ENCODE measurements around the gene PLEK. TPM values are rescaled to one million over a fixed set of nuclear protein-coding genes. Genes with fewer than 3 reads are reported as not detected.
"Not testable (repeated sequence)": the region's sequence is repeated elsewhere in the genome, so short reads cannot be mapped to it uniquely, and the experiment has no call there.

Gene PLEK
- total RNA-seq, 1 donor from 2014 or later, result 0.26 TPM

DNA sequence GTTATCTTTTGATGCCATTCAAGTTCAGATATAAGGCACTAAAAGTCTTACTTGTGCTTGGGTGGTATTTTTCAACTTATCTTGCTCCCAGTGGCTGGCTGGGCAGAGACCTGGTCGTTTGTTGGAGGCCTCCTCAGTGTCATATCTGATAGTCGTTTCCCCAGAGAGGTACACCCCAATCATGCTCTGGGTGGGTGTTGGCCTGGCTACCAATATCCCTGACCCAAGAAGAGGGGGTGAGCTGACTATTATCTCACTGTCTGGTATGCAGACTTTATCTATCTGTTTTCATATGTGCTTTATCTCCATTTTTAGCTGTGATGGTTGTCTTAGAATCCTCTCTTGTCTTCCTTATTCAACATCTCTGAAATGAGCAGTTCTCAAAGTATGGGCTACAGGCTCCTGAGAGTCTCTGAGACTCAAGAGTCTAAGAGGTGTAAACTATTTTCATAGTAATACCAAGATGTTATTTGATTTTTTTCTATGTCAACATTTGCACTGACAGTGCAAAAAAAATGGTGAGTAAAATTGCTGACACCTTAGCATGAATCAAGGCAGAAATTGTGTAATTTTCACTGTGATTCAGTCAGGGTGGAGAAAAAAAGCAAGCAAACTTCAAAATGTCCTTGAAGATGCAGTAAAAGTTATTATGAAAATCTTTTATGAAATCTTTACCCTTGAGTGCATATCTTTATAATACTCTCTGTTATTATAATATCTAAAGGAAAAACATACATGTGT, 12.3 kb upstream of the PLEK start:
- DNase-seq (ENCODE audit: low read depth in 2 of 2), result no peak

DNA sequence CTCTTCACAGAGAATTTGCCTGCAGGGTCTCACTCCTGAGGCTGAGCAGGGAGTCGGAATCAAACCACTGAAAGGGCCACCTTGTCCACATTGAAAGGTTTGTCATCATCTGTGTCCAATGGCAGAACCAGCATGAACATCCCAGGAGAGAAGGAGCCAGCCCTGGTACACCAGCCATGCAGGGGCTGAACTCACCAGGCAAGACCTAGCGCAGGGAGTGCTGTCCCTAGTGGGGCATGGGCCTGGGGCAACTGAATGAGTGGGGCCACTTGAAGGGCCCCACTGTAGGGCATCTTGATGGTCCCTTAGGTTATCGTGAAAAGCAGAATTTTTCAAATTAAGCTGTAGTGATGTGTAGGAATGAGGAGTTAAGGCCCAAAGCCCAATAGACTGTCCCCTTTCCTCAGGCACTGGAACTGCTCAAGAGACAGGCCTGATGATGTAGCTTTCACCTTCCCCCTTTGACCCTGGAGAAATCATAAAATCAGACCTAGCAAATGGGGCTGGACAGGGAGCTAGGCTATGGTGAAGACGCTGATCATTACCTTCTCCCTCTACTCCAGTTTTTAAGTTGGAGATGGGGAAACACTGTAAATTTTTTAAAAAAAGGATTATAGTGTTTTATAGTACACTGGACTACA, 8.4 kb upstream of the PLEK start:
- DNase-seq (ENCODE audit: low read depth in 2 of 2), result no peak

DNA sequence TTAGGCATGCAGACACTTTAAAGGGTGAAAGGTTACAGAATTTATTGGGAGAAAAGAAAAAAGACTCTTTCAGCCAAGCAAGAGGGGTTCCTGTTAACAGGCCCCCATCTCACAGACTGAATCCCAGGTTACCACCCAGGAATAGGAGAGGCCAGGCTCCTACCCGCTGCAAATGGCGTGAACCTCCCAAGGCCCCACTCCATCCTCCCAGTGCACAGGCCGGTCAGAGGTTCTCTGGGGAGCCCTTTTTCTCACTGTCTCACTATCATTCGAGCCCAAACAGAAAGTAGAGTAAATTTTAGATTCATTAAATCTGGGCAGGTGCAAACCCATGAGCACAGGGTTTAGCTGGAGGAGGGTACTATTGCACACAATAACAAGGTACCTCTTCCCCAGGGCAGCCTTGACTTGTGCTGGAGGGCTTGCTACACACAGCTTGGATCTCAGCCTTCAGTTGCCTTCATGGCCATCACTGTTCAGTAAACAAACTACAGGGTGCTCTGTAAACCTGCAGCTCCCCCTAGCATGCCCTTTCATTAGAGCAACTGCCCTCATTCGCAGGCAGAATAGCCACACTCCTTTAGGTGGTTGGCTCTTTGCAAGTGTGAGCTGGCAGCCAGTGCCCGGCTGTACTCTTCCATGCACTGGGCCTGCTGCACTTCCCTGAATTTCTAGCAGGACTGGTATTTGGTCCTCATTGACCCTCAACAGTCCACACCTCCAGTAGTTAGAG, 7.3 kb upstream of the PLEK start:
- DNase-seq (ENCODE audit: low read depth in 2 of 2), result peak; percentile 22 to 62

DNA sequence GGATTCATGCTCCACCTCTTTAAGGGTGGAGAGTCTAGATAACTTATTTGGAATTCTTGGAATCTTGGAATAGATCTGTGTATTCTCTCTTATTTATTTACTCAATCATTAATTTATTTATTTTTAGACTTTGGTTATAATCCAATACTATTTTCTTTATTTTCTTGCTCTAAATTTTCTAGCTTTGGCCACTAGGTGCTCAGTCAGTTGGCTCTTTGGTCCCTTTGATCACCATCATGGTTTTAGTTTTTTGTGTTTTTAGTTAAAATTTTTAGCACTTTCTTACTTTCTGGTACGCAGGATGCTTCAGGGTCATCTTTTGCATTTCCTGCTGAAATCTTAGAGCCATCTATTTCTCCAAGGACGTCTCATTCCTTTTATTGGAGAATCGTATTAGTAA, 5.2 kb upstream of the PLEK start:
- no peak for DNase-seq (ENCODE audit: low read depth in 2 of 2)

DNA sequence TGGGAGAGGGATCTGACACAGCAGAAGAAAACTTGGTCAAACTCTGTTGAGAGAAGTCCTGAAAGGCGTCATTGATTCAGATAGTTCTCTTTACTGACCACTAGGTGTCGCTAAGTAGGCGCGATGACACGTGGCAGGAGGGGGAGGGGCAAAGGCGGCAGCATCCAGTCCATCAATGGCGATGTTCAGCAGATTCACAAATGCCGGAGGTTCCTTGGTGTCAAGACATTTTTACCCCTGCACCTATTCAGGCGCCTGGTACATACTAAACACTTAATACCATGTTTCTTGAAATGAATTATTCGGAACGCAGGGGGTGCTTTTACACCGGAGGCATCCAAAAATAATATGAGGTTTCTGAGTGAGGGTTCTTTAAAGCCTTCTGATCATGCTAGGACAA, 3.0 kb upstream of the PLEK start:
- peak; percentile 53 to 74 for DNase-seq (ENCODE audit: low read depth in 2 of 2)

DNA sequence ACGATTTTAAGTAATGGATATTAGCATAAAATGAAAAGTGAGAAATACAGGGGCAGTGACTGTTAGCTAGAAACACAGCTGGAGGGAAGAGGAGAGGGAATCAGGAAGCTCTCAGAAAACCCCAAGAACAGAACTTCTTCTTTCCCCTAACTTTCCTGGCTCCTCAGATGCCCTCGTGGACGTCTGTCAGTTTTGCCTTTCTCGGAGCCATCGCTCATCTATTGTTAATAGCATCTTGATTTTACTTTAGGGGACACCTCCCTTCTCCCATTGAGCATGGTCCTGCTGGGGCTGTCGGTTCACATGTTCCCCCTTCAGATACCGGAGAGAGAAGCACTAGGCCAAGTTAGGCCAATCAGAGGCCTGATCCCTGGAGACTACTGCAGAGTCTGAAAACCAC, 2.3 kb upstream of the PLEK start:
- DNase-seq (ENCODE audit: low read depth in 2 of 2), result no peak

DNA sequence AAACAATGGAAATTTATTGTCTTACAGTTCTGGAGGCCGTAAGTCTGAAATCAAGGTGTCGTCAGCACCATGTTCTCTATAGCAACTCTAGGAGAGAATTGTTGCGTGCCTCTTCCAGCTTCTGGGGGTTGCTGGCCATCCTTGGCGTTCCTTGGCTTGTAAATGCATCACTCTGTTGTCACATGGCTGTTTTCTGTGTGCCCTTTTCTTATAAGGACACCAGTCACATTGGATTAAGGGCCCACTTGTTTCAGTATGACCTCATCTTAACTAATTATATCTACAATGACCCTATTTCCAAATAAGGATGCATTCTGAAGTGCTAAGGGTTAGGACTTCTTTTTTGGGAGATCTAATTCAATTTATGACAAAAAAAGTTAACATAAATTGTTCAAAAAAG, 1.4 kb upstream of the PLEK start:
- DNase-seq (ENCODE audit: low read depth in 2 of 2), result no peak

DNA sequence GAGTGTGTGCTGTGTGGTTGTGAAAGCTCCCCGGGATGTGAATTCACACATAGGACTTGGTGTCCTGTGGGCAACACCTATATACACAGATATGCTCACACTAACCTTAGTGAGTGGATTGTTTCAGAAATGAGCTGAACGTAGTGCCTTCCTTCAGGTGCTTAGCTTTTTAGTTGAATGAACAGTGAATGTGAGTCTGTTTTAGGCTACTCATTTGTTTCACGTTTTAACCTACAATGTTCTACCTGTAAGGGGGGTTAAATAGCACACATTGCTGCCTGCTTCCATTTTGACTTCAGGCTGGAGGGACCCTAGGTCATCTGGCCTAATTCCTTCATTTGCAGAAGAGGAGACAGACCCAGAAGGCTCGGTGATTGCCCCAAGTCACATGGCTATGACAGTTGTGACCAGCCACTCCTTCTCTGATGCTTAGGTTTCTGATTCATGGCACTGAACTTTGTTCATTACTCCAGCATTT, 1.0 kb downstream of the PLEK start:
- DNase-seq (ENCODE audit: low read depth in 2 of 2), result no peak

DNA sequence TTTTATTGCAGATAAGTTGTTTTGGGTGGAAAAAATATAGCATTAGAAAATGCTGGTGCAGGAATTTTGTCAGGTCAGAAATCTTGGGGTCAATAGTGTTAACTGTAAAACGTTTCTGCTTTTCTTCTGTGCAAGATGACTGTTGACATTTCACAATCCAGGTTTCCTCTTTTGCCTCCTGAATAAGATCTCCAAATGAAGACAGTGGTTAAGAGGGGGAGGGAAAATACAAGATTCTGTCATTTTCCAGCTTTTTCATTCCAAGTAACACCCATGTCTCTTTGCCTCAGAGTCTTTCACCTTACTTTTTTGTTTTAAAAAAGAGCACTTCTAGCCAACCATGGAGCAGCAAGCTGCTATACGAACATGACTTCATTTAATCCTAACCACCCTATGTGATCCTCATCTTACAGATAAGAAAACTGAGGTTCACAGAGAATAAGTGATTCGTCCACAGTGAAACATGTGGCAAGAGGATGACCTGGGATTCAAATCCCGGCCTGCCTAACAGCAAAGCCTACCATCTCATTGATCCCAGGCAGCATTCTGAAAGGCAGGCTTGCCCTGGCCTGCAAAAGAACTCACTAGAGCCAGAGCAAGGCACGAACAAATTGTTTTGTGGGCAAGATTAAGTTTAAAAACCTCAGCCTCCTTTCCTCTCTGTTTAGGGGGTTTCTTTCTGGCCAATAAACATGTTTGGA, 3.0 kb downstream of the PLEK start:
- DNase-seq (ENCODE audit: low read depth in 2 of 2), result no peak

DNA sequence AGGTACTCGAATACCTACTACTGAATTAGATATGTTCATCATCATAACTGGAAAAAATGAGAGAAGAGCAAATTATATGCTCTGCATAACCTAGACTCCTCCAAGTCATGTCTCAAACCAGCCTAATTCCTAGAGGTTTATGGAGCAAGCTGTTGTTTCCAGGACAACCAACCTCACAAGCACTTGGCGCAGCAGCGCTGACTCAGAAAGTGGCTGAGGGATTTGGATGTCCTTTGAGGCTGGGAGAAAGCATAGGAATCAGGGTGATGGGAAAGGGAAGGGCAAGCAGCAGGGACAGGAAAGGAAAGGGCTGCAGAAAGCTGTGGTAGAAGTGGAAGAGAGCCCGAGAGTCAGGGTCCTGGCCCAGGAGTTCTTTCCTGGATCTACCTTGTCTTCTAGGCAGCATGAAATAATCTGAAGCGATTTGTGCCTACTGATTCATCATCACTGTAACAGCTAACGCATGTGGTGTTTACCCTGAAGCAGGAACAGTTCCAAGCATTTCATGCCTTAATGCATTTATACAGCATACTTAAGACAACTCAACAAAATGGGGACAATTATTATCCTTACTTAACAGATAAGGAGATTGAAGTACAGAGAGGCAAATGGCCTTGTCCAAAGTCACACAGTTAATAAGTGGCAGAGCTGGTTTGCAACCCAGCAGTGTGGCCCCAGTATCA, 3.7 kb downstream of the PLEK start:
- no peak for DNase-seq (ENCODE audit: low read depth in 2 of 2)

DNA sequence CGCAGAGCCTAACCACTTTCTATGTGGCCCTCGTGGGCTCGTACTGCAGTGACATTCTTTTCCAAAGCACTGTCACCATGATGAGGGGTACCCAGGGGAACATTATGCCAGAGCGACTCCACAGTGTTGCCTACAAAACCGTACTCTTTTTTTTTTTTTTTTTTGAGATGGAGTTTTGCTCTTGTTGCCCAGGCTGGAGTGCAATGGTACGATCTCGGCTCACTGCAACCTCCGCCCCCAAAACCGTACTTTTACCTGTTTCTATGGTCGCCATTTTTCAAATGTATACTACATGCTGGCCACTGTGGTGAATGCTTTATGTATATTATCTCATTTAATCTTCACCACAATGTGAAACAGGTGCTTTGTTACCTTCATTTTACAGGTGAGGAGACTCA, 4.3 kb downstream of the PLEK start:
- no peak for DNase-seq (ENCODE audit: low read depth in 2 of 2)

DNA sequence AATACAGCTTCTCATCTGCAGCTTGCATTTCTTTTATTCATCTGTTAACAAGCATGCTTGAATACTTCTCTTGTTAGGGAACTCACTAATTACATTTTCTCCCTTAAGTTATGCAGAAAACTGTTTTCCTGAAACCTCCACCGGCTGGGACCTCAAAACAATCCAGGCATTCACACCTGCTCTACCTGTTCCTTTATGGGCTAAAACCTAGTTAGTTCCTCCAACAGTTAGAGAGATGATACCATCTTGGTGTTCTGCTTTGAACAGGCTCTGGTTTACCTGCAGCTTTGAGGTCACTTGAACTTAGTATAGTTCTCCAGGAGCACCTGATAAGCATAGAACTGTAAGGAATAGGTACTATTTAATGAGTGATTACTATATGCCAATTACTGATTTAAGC, 6.1 kb downstream of the PLEK start:
- DNase-seq (ENCODE audit: low read depth in 2 of 2), result no peak

DNA sequence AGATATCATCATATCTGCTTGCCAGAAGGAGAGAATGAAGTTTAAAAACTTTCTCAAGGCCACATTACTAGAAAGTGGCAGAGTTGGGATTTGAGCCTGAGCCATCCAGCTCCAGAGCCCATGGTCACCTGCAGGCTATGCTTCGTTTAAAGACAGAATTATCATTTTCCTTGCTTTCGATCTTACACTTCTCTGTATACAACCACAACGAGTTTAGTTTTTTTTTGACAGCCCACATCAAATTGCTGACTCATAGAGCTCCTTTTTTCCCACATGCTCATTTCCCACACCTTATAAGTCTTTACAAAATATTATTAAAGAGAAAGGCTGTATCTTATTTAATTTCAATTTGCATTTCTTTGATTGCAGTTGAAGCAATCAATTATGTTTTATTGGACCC, 6.5 kb downstream of the PLEK start:
- no peak for DNase-seq (ENCODE audit: low read depth in 2 of 2)

DNA sequence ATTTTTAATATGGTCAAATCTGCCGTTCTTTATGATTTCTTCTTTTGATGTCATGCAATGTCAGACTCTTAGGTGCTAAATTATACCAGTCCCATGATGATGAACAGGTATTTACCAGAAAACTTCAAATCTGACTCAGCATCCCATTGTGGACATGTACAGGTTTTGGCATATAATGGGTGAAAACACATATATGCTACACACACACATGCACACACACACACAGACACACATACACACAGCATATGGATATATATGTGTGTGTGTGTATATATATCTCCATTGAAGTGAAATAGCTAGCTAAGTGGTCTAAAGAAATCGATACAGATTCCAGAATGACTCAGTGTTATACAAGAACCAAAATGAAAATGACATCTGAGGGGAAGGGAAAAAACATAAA, 7.4 kb downstream of the PLEK start:
- no peak for DNase-seq (ENCODE audit: low read depth in 2 of 2)

DNA sequence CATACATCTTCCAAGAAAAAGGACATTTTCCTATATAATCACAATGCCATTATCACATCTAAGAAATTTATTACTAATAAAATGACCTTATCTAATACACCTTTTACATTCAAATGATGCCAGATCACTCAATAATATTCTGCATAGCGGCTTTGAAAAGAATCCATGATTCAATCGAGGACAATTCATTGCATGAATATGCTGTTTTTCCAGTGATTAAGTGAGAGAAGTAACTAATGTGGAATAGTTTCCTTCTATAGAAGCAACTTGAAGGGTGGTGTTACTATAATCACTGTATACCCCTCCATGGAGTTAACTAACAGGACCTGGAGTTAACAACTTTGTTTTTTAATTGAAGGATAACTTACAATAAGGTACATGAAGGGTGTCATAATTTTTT, 9.1 kb downstream of the PLEK start:
- DNase-seq (ENCODE audit: low read depth in 2 of 2), result no peak

DNA sequence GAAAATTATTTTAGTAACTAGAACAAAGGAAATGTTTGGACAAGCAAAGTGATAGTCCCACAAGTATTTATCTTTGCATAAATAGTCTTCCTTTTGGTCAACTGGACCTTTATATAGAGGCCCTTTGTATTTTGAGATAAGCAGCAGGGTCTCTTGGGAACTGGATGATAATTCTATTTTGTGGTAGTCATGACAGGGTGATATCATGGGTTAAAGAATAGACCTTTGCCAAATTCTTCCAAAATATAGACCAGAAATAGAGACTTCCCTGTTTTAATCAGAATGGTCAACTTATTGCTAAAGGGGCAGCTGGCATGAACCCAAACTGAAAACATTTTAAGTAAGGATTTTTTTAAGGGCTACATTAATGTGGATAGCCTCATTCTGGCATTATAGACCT, 10.5 kb downstream of the PLEK start:
- no peak for DNase-seq (ENCODE audit: low read depth in 2 of 2)

DNA sequence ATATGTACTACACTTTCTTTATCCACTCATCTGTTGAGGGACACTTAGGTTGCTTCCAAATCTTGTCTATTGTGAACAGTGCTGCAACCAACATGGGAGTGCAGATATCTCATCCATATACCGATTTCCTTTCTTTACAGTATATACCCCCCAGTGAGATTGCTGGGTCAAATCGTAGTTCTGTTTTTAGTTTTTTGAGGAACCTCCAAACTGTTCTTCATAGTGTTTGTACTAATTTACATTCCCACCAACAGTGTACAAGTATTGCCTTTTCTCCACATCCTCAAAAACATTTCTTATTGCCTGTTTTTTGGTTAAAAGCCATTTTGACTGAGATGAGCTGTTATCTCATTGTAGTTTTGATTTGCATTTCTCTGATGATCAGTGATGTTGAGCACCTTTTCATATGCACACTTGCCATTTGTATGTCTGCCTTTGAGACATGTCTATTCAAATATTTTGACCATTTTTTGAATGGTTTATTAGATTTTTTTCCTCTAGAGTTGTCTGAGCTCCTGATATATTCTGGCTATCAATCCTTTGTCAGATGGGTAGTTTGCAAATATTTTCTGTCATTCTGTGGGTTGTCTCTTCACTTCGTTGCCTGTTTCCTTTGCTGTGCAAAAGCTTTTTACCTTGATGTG, 12.2 kb downstream of the PLEK start:
- DNase-seq (ENCODE audit: low read depth in 2 of 2), result no peak

DNA sequence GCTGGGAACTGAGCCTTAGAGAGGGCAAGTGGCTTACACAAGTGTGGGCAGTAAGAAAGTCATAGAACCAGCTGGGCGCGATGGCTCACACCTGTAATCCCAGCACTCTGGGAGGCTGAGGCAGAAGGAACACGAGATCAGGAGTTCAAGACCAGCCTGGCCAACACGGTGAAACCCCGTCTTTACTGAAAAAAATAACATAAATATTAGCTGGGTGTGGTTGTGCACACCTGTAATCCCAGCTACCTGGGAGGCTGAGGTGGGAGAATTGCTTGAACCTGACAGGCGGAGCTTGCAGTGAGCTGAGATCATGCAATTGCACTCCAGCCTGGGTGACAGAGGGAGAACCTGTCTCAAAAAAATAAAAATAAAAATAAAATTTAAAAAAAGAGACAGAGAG, 13.7 kb downstream of the PLEK start:
- not testable (repeated sequence) for DNase-seq (ENCODE audit: low read depth in 2 of 2)

DNA sequence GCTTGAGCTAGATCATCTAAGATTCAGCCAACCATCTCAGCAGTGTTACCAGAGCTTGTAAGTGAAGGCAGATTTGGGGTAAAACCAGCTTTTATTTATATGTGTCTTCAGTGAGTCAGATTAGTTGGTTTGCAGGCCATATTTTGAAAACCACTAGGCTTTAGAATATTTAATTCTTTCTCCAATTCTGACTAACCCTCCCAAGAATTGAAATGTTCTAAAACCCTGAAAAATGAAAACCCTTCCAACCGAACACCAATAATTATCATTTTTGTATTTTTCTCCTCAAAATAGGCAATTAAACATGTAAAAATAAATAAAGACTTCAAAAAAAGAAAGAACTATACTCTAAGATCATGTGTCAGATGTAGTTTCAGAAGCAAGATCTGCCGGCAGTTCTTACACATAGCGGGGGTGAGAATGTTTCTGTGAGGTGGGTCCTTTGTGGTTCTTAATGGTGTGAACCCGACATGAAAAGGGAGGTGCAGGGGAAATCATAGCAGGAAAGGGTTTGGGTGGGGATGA, 14.2 kb downstream of the PLEK start:
- no peak for DNase-seq (ENCODE audit: low read depth in 2 of 2)

DNA sequence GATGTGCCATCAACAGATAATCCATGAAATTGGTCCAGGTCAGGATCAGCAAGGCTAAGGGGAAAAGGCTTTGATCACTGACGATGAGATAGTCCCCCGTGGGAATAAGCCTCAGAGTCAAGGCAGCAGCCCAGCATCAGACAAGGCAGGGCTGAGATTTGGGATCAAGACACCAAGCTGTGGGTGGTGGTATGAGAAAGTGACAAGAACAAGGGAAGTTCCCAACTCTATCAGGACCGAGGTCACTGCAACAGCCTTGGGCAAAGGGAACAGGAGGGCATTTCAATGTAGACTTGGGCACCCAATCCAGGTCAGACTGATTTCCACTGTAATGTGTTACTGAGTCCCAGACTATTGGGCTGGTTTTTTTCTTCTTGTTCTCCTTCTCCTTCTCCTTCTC, 18.7 kb downstream of the PLEK start:
- DNase-seq (ENCODE audit: low read depth in 2 of 2), result no peak
